Cardiac muscle cell (in vitro differentiated cells and primary cell): ENCODE measurements around the gene RBBP8. TPM values are rescaled to one million over a fixed set of nuclear protein-coding genes. Genes with fewer than 3 reads are reported as not detected.
"Not testable (repeated sequence)": the region's sequence is repeated elsewhere in the genome, so short reads cannot be mapped to it uniquely, and the experiment has no call there.

Experiments used
- DNase-seq, 2 donors: peaks; one replicate each; pipeline versions ENCODE4 v3.0.0 to v3.0.0-alpha.2; 2010 to 2017; ENCODE audit warnings: low read depth in 1 of 2, low spot score in 1 of 2
- H3K27ac ChIP-seq: fragments of 200-600 bp; sonication (generic); 2 replicates; pipeline ENCODE4 v1.5.1; 2016
- H3K27me3 ChIP-seq: fragments of 200-600 bp; sonication (generic); 2 replicates; pipeline ENCODE4 v1.6.0; 2016; ENCODE audit warnings: control low read depth
- H3K36me3 ChIP-seq: fragments of 200-600 bp; sonication (generic); 2 replicates; pipeline ENCODE4 v1.5.1; 2016; ENCODE audit warnings: control low read depth
- H3K4me1 ChIP-seq: fragments of 200-600 bp; sonication (generic); 2 replicates; pipeline ENCODE4 v1.8.1; 2017; ENCODE audit warnings: low read depth, mild to moderate bottlenecking, mixed run types
- H3K4me3 ChIP-seq: fragments of 200-600 bp; sonication (generic); 2 replicates; pipeline ENCODE4 v1.5.1; 2016; ENCODE audit warnings: mild to moderate bottlenecking
- H3K9me3 ChIP-seq: fragments of 200-600 bp; sonication (generic); 2 replicates; pipeline ENCODE4 v1.5.1; 2017; ENCODE audit warnings: low read depth, mild to moderate bottlenecking, control low read depth
- CTCF ChIP-seq: IDR thresholded peaks from 2 replicates; pipeline ENCODE4 v1.5.1; 2012; ENCODE audit warnings: low read depth, mild to moderate bottlenecking, low read length
- polyA plus RNA-seq: library from polyadenylated mRNA; unstranded; fragments of >200 nt; fragmentation: Nextera tagmentation; extraction: Ambion mirVana; gene quantifications from 2 replicates; pipeline ENCODE4 v1.2.1, GENCODE V29; 2016
- total RNA-seq: library from RNA; depleted of rRNA; stranded (reverse); fragments of >200 nt; gene quantifications from 2 replicates; pipeline ENCODE4 v1.2.3, GENCODE V29; 2016

RBBP8 gene
- 20.6 and 30.1 TPM in 2 replicates for total RNA-seq
- 27.4 and 30.3 TPM in 2 replicates for polyA plus RNA-seq

DNA sequence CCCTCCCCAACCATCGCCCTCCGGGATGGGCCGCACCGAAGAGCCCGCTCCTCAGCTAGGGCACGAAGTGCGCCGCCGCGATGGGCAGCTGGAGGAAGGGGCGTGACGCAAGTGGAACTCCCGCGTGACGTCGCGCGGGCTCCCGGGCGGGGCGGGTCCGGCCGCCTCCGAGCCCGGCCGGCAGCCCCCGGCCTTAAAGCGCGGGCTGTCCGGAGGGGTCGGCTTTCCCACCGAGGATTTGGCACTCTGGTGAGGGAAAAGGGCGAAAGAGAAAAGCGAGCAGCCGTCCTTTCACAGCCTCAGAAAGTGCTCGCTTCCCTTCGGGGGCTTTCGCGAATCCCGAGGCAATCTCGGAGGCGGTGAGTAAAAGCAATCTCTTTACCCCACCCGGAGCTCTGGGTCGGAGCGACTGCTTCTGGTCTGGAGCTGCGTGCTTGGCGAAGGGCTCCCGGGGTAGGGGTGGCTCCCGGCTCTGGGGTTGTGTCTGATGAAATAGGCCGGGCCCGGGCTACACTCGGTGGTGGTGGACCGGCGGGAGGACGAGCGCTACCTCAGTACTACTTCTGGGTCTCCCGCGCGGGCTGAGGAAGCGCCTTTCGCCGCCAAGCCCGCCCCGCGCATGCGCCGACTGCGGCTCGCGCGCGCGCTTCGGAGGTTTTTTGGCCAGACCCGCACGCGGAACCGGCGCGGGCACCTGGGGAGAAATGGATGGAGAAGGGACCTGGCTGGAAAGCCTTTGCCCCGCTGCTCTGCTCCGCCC is at the start of gene RBBP8:
TSS of gene RBBP8 (plus strand) at position 123 of the 760 bp plus-strand sequence. CDS start 3,524 bp downstream, outside the sequence.
- peak within 1 kb of the TSS; percentile 53 for H3K4me3 ChIP-seq
- no peaks in the 10 kb centered on the region for H3K27me3 ChIP-seq
- TF ChIP-seq CTCF: peak; percentile 3
- H3K27ac ChIP-seq: peak within 1 kb of the TSS; percentile 87
- peak; percentile 86 to 94 for DNase-seq
- peaks cover 53% of the 10 kb centered on the region for H3K4me1 ChIP-seq
- no peaks in the 10 kb centered on the region for H3K36me3 ChIP-seq
- no peaks in the 10 kb centered on the region for H3K9me3 ChIP-seq

DNA sequence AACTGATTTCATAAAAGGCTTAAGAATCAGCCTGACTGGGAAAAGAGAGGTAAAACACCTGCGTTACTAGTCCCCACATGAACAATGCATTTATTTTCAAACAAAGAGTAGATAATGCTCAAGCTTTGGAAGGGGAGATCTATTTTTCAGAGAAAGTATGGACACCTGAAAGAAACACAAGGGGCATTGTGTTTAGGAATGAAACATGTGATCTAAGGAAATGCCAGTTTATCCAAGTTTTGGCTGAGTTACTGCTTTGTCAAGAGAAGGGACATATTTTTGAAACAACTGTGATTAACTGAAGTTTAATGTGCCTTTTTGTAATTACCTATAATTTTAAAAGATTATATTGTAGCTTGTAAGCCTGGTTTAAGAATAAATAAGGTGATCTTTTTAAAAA is 49.3 kb upstream of the RBBP8 start:
- H3K36me3 ChIP-seq: no peaks in the 10 kb centered on the region
- no peak for TF ChIP-seq CTCF
- no peaks in the 10 kb centered on the region for H3K27me3 ChIP-seq
- no peak overlapping the region for H3K27ac ChIP-seq
- no peak overlapping the region for H3K4me3 ChIP-seq
- no peak for DNase-seq
- H3K9me3 ChIP-seq: no peaks in the 10 kb centered on the region
- no peaks in the 10 kb centered on the region for H3K4me1 ChIP-seq

GRCh38 chr18:22885694-22886093 is 47.4 kb upstream of the RBBP8 start:
- not testable (repeated sequence) for H3K9me3 ChIP-seq

DNA sequence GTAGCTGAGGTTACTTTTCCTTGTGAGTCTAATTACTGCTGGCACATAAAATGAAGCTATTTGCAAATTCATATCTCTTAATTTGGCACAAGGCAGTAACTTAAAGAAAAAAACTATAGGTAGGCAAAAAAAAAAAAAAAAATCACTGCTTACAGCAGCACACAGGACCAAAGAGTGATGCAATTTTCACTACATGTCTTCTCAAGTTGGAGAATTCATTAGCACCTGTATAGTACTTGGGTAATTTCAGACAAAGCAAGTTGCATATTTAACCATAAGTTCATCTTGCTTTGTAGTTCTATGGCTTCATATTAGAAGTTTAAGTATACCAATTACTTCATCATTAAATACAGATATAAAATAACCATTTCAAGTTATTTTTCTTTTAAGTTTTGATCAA is 33.7 kb upstream of the RBBP8 start:
- Histone ChIP-seq H3K4me3 (no peak overlapping the region), H3K27me3 (no peaks in the 10 kb centered on the region), H3K9me3 (no peaks in the 10 kb centered on the region), H3K36me3 (no peaks in the 10 kb centered on the region), H3K27ac (no peak overlapping the region), H3K4me1 (peaks cover 37% of the 10 kb centered on the region)
- no peak for DNase-seq
- TF ChIP-seq CTCF: no peak

More at GRCh38 chr18:22885694-22886093, 47.4 kb upstream of the RBBP8 start:
- not testable (repeated sequence) for H3K27ac ChIP-seq, H3K36me3 ChIP-seq, H3K4me3 ChIP-seq, DNase-seq, H3K27me3 ChIP-seq, H3K4me1 ChIP-seq

DNA sequence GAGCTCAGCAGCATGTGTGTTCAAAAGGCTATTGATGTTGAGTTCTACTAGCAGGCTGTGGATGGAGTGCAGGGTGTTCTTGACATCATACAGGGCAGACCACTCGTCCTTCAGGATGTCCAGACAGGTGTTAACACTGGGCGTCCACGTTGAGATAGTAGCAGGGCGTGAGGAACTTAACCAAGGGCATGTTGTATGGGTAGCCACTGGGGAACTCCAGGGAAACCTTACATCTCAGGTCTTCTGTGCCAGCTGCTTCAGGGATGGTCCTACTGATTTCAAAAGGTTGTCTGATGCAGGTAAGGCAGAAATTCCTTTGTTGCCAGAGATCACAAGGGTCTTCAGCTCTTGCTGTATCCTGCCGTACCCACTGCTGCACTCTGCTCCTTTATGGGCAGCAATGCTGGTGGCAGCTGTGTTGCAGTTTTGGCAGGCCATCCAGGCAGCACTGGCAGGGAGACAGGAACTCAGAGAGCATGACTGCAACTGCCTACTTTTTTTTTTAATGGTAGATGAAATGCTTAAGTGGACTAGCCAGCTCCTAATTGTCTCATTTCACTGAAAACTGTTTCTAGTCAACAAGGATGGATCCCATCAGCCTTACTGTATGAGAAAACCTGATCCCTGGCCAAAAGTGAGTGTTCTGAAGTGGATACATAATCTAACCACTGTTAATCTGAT is 32.4 kb upstream of the RBBP8 start:
- peak overlapping the region; percentile 24 for H3K27ac ChIP-seq
- no peak for TF ChIP-seq CTCF
- DNase-seq: peak; percentile 11 to 39

GRCh38 chr18:22902093-22902492 is 31.0 kb upstream of the RBBP8 start:
- Histone ChIP-seq H3K9me3 (no peaks in the 10 kb centered on the region), H3K27me3 (no peaks in the 10 kb centered on the region), H3K27ac (no peak overlapping the region), H3K4me3 (no peak overlapping the region), H3K36me3 (no peaks in the 10 kb centered on the region), H3K4me1 (peaks cover 30% of the 10 kb centered on the region)
- TF ChIP-seq CTCF: no peak
- no peak for DNase-seq

More for the DNA sequence above, 32.4 kb upstream of the RBBP8 start:
- Histone ChIP-seq H3K4me1 (peaks cover 37% of the 10 kb centered on the region), H3K4me3 (no peak overlapping the region), H3K36me3 (no peaks in the 10 kb centered on the region), H3K27me3 (no peaks in the 10 kb centered on the region), H3K9me3 (no peaks in the 10 kb centered on the region)

DNA sequence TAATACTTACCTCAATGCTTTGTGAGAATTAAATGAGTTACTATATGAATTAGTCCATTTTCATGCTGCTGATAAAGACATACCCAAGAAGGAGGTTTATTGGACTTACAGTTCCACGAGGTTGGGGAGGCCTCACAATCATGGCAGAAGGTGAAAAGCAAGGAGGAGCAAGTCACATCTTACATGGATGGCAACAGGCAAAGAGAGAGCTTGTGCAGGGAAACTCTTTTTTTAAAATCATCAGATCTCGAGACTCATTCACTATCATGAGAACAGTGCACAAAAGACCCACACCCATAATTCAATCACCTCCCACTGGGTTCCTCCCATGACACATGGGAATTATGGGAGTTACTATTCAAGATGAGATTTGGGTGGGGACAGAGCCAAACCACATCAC is 29.9 kb upstream of the RBBP8 start:
- not testable (repeated sequence) for H3K36me3 ChIP-seq, H3K9me3 ChIP-seq, DNase-seq, H3K27ac ChIP-seq, H3K27me3 ChIP-seq, H3K4me3 ChIP-seq
- H3K4me1 ChIP-seq: peaks cover 27% of the 10 kb centered on the region
